GM12865 (cell line): ENCODE data around the gene CUX1.

ENCODE experiments used
- DNase-seq: peaks from one replicate; pipeline ENCODE4 v3.0.0; 2010; ENCODE audit warnings: low read depth
- H3K4me3 ChIP-seq: 2 replicates; pipeline ENCODE4 v1.5.1; 2011; ENCODE audit warnings: mild to moderate bottlenecking, low read depth, low read length, control low read depth
- CTCF ChIP-seq: IDR thresholded peaks from 2 replicates; pipeline ENCODE4 v1.5.1; 2011; ENCODE audit warnings: low read length, control low read depth, low read depth, inconsistent platforms; ENCODE audit not compliant: insufficient read depth; ENCODE audit errors: missing control alignments

Gene CUX1

GRCh38 chr7:102248456-102249395 is 431.3 kb downstream of the CUX1 start:
- DNase-seq, result no peak
- no peak overlapping the region for H3K4me3 ChIP-seq
- TF ChIP-seq CTCF, result no peak

- no peak overlapping the region for H3K4me3 ChIP-seq
- no peak for TF ChIP-seq CTCF
- no peak for DNase-seq
Observed at GRCh38 chr7:102251531-102252365, 434.3 kb downstream of the CUX1 start.

GRCh38 chr7:102252366-102252982 is 435.0 kb downstream of the CUX1 start:
- no peak overlapping the region for H3K4me3 ChIP-seq
- TF ChIP-seq CTCF, result no peak
- DNase-seq, result no peak

- DNase-seq, result no peak
- no peak overlapping the region for H3K4me3 ChIP-seq
- TF ChIP-seq CTCF, result no peak
Observed at GRCh38 chr7:102253066-102253972, 435.9 kb downstream of the CUX1 start.

GRCh38 chr7:102253973-102254370 is 436.5 kb downstream of the CUX1 start:
- H3K4me3 ChIP-seq, result no peak overlapping the region
- TF ChIP-seq CTCF, result no peak
- DNase-seq, result no peak

- no peak overlapping the region for H3K4me3 ChIP-seq
- DNase-seq, result no peak
- TF ChIP-seq CTCF, result no peak
Observed at GRCh38 chr7:102254521-102254920, 437.1 kb downstream of the CUX1 start.
